ENCODE measurements around the gene PMF1.

- TF ChIP-seq, protein P1, sequence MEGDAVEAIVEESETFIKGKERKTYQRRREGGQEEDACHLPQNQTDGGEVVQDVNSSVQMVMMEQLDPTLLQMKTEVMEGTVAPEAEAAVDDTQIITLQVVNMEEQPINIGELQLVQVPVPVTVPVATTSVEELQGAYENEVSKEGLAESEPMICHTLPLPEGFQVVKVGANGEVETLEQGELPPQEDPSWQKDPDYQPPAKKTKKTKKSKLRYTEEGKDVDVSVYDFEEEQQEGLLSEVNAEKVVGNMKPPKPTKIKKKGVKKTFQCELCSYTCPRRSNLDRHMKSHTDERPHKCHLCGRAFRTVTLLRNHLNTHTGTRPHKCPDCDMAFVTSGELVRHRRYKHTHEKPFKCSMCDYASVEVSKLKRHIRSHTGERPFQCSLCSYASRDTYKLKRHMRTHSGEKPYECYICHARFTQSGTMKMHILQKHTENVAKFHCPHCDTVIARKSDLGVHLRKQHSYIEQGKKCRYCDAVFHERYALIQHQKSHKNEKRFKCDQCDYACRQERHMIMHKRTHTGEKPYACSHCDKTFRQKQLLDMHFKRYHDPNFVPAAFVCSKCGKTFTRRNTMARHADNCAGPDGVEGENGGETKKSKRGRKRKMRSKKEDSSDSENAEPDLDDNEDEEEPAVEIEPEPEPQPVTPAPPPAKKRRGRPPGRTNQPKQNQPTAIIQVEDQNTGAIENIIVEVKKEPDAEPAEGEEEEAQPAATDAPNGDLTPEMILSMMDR (IDR thresholded peaks at IDR 0.05): no peak
- no peak for TF ChIP-seq POLR2A (IDR thresholded peaks at IDR 0.05)
Measured at GRCh38 chr1:156172696-156173470, 39.9 kb upstream of the PMF1 start.
